ENCODE results near the gene USP20.

The USP20 gene

DNA sequence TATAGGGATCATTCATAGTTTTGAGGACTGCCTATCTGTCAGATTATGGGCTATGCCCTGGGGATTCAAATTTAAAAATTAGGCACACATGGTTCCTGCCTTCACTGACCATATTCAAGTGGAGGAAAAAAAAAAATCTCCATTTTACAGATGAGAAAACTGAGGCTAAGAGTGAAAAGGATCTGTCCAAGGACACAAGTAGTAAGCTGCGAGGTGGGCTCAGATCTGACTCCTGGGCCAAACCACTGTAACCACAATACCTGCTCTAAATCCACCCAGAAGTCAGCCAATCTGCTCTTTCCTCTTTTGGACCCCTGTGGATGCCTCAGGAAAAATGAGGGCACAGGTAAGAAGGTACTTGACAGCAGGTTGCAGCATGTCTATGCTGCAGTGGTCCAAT lies 8.5 kb upstream of the USP20 start:
- TF ChIP-seq, protein P1, sequence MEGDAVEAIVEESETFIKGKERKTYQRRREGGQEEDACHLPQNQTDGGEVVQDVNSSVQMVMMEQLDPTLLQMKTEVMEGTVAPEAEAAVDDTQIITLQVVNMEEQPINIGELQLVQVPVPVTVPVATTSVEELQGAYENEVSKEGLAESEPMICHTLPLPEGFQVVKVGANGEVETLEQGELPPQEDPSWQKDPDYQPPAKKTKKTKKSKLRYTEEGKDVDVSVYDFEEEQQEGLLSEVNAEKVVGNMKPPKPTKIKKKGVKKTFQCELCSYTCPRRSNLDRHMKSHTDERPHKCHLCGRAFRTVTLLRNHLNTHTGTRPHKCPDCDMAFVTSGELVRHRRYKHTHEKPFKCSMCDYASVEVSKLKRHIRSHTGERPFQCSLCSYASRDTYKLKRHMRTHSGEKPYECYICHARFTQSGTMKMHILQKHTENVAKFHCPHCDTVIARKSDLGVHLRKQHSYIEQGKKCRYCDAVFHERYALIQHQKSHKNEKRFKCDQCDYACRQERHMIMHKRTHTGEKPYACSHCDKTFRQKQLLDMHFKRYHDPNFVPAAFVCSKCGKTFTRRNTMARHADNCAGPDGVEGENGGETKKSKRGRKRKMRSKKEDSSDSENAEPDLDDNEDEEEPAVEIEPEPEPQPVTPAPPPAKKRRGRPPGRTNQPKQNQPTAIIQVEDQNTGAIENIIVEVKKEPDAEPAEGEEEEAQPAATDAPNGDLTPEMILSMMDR (IDR thresholded peaks at IDR 0.05): no peak

DNA sequence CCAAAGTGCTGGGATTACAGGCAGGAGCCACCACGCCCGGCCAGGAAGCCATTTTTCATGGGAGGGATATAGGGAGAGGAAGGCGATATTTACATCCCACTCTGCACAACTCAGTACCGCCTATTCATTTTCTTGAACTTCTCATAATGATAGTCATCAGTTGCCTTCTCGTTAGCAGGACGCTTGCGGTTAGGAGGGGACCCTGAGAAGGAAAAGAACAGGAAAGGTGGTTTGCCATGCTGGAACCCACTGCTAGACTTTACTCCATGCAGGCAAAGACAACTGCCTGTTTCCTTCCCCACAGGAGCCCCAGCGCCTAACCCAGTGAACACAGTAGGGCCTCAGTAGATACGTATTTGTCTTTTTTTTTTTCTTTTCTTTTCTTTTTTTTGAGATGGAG lies 7.2 kb upstream of the USP20 start:
- TF ChIP-seq, protein P1 (IDR thresholded peaks at IDR 0.05): no peak

DNA sequence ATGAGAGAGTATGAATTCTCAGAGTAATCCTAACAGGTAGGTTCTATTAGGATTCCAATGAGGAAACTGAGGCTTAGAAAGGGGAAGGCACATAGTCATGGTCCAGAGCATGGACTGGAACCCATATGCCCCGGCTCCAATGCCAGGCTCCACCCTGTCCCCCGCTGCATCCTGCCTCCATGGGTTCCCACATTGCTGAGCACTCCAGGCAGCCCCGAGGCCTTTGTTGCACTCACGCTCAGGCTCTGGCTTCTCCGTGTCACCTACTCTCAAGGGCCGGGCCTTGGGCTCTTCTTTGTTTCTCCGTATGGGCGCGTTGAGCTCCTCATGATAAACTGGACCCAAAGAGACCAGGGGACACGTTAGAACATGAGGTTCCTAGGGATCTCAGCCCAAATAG lies 6.3 kb upstream of the USP20 start:
- TF ChIP-seq, protein P1 (IDR thresholded peaks at IDR 0.05): no peak

DNA sequence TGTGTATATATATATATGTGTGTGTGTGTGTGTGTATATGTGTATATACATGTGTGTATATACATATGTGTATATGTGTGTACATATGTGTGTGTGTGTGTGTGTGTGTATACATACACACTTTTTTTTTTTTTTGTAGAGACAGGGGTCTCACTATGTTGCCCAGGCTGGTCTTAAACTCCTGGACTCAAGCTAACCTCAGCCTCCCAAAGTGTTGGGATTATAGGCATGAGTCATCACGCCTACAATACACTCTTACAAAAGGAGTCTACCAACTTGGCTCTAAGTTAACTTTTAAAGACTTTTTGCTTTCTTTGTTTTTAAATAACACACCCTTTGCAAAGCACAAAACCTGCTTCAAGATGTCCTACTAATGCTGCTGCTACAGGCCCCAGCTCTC lies 2.3 kb upstream of the USP20 start:
- TF ChIP-seq, protein P1 (IDR thresholded peaks at IDR 0.05): no peak

DNA sequence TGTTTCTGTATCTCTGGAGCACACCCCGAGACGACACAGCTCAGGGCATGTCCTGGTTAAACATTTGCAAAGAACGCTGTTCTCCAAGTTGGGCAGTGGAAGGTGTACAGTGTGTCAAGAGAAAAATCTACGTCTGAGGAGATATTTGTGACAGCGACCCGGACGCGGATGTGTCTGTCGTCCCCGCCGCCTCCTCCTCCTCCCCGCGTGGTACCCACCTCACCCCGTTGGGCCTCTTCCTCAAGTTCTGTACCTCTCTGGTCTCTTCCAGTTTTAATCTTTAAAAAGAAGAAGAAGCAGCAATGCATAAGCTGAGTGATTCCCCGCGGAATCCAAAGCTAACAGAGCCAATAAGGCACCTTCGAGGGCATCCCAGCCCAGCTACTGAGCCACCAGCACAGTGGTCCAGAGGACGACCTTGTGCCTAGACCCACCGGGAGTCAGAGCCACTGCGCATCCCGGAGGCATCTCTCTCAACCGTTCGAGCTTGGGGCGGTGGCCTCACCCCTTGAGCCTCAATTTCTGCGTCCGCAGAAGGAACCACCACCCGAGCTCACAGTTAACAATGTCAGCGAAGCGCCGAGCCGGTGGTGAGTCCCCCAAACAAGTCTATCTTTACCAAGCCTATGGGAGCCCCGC lies 650 bp upstream of the USP20 start:
- TF ChIP-seq, protein P1 (IDR thresholded peaks at IDR 0.05): no peak

DNA sequence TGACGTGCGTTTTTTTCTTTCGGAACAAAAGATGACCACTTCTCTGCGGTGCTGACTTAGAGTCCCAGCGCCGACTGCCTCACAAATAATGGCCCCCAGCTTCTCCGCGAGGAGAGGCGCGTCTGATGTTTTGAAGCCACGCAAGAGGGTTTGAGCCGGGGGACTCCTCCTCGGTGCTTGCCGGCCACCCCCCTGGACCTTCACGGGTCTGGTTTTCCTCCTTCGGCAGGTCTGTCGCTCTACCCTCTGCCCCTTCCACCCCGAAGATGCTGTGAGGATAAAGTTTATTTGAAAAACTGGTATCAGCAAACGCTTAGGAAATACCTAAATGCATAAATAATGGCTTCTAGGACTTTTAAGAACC lies 584 bp downstream of the USP20 start:
- TF ChIP-seq, protein P1 (IDR thresholded peaks at IDR 0.05): no peak

DNA sequence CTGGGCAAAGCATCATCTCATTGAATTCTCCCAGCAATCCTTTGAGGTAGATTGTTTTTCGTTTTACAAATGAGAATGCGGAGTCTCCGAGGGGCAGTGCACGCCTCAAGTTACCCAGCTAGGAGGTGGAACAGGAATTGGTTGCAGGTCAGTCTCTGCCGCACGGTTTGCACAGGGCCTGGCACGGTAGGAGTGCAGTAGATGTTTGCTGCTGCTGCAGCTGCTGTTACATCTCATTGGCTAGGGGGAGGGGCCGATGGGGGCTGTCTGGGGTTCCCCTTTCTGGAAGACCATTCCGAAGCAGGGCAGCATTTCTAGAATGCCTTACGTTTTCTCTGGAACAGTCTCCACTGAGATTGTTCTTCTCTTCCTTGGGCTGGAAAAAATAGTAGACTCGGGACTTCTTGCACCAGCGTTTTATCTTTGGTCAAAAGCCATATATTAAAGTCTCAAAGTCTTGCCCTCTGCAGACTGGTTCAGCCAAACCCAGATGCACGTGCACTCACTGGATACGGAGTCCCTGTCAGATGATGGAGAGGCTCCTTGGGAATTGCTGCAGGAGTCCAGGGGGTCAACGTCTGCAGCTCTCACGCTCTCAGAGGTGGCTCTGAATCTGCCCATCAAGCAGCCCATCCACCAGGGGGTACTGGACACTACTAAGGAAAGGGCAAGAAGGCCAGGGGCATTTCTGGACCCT lies 1.2 kb downstream of the USP20 start:
- TF ChIP-seq, protein P1 (IDR thresholded peaks at IDR 0.05): no peak

All from LNCAP (cell line).